HuH-7 (cell line): ENCODE results near the gene RGS12.

ENCODE experiments used
- DNase-seq: peaks from one replicate; pipeline ENCODE4 v3.0.0; 2011; ENCODE audit warnings: low spot score

RGS12 gene

GRCh38 chr4:3276986-3277385 lies 15.8 kb upstream of the RGS12 start:
- no peak for DNase-seq

- DNase-seq: no peak
These were observed 12.4 kb upstream of the RGS12 start for GRCh38 chr4:3280466-3280865.

- DNase-seq: no peak
These were observed 9.3 kb upstream of the RGS12 start for GRCh38 chr4:3283483-3283882.

GRCh38 chr4:3283916-3284315 lies 8.9 kb upstream of the RGS12 start:
- DNase-seq: no peak

GRCh38 chr4:3284734-3285557 lies 7.9 kb upstream of the RGS12 start:
- no peak for DNase-seq

GRCh38 chr4:3285558-3286334 lies 7.1 kb upstream of the RGS12 start:
- DNase-seq: no peak

- no peak for DNase-seq
These were observed 6.3 kb upstream of the RGS12 start for GRCh38 chr4:3286335-3287175.

GRCh38 chr4:3287271-3287971 lies 5.4 kb upstream of the RGS12 start:
- no peak for DNase-seq

GRCh38 chr4:3287972-3288570 lies 4.8 kb upstream of the RGS12 start:
- no peak for DNase-seq

- no peak for DNase-seq
These were observed 4.2 kb upstream of the RGS12 start for GRCh38 chr4:3288571-3289094.

- no peak for DNase-seq
These were observed 2.3 kb upstream of the RGS12 start for GRCh38 chr4:3290476-3290875.

GRCh38 chr4:3290889-3291321 lies 1.9 kb upstream of the RGS12 start:
- DNase-seq: no peak

GRCh38 chr4:3291411-3291968 lies 1.3 kb upstream of the RGS12 start:
- peak; percentile 47 for DNase-seq

- peak; percentile 51 for DNase-seq
These were observed 751 bp upstream of the RGS12 start for GRCh38 chr4:3291969-3292570.

- DNase-seq: no peak
These were observed 875 bp downstream of the RGS12 start for GRCh38 chr4:3293401-3294391.

- no peak for DNase-seq
These were observed 1.8 kb downstream of the RGS12 start for GRCh38 chr4:3294401-3295241.

GRCh38 chr4:3295837-3296624 lies 3.2 kb downstream of the RGS12 start:
- no peak for DNase-seq
